Measurements from ENCODE around the gene FTL.
"Not testable (repeated sequence)": the region's sequence is repeated elsewhere in the genome, so short reads cannot be mapped to it uniquely, and the experiment has no call there.

FTL gene

DNA sequence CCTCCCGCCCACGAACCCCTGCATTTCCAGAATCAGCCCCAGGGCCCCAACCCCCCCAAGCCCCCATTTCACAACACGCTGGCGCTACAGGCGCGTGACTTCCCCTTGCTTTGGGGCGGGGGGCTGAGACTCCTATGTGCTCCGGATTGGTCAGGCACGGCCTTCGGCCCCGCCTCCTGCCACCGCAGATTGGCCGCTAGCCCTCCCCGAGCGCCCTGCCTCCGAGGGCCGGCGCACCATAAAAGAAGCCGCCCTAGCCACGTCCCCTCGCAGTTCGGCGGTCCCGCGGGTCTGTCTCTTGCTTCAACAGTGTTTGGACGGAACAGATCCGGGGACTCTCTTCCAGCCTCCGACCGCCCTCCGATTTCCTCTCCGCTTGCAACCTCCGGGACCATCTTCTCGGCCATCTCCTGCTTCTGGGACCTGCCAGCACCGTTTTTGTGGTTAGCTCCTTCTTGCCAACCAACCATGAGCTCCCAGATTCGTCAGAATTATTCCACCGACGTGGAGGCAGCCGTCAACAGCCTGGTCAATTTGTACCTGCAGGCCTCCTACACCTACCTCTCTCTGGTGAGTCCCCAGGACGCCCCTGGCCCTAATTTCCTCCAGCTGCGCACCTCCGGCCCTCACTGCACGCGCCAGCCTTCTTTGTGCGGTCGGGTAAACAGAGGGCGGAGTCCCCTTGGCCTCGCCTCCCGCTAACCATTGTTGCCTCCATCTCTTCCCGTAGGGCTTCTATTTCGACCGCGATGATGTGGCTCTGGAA, at the start of gene FTL:
Gene FTL, plus strand, starts transcription at position 270 of the 766 bp plus-strand sequence. Its CDS starts 199 bp downstream, at position 469.
- peak; percentile 92 for DNase-seq

DNA sequence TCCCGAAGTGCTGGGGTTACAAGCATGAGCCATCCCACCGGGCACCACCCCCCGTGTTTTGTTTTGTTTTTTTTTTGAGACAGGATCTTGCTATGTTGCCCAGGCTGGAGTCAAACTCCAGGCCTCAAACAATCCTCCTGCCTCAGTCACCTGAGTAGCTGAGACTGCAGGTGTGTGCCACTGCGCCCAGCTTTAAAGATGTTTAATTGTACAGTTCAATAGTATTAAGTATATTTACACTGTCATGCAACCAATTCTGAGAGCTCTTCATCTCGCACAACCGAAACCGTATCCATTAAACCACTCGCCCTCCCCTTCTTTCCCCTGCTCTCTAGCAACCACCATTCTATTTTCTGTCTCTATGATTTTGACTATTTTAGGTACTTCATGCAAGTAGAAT, 49.4 kb upstream of the FTL start:
- DNase-seq: no peak

DNA sequence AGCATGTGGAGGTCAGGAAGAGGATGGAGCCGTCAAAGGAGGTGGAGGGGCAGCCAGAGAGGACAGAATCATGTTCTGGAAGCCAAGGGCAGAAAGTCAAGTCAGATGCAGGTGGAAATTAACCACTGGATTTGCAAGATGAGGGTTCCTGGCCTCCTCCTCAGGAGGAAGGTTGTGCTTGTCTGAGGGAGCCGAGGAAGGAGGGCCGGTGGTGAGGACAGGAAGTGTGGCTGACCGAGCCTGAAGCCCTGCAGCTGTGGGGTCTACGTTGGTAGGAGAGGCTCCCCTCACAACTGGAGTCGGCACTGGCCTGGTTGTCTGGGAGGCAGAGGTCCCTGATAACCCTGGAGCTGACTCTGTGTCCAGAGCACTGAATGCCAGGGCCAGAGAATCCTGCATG, 47.0 kb upstream of the FTL start:
- no peak for DNase-seq

DNA sequence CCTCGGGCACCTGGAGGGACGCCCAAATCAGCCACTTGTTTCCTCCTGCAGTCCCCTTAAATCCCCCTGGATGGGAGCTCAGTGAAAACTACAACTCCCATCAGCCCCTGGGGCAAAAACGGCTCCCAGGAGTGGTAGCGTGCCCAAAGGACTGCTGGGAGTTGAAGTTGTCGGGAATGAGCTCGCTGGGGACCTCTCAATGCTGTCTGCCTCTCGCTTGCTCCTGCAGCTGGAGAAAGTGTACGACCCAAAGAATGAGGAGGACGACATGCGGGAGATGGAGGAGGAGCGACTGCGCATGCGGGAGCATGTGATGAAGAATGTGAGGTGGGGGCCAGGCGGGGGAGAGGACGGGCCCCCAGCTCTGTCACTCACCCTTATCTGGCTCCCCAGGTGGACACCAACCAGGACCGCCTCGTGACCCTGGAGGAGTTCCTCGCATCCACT, 46.3 kb upstream of the FTL start:
- no peak for DNase-seq

DNA sequence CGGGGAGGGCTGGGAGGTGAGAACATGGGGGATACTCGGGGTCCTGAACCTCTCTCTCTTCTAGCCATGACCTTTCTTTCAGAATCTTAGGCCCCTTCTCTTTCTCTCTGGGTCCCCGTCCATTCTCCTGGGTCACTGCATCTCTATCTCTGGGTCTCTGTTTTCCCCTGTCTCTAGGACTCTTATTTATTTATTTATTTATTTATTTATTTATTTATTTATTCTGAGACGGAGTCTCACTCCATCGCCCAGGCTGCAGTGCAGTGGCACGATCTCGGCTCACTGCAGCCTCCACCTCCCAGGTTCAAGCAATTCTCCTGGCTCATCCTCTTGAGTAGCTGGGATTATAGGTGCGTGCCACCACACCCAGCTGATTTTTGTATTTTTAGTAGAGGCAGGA, 45.8 kb upstream of the FTL start:
- DNase-seq: not testable (repeated sequence)

GRCh38 chr19:48920949-48921348, 44.2 kb upstream of the FTL start:
- DNase-seq: no peak

DNA sequence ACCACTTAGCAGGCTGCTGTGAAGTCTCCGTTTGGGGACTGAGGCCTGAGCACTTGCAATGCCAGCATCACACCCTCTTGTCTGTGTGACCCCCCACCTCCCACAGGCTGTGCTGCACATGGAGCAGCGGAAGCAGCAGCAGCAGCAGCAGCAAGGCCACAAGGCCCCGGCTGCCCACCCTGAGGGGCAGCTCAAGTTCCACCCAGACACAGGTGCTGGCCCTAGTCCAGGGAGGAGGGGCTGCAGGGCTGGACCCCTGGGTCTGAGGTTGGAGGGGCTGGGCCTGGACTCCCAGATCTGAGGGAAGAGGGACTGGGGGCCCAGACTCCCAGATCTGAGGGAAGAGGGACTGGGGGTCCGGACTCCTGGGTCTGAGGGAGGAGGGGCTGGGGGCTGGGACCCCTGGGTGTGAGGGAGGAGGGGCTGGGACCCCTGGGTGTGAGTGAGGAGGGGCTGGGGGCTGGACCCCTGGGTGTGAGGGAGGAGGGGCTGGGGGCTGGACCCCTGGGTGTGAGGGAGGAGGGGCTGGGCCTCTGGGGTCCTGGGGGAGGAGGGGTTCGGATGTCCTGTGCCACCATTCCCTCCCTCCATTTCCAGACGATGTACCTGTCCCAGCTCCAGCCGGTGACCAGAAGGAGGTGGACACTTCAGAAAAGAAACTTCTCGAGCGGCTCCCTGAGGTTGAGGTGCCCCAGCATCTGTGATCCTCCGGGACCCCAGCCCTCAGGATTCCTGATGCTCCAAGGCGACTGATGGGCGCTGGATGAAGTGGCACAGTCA, 43.2 kb upstream of the FTL start:
- no peak for DNase-seq

DNA sequence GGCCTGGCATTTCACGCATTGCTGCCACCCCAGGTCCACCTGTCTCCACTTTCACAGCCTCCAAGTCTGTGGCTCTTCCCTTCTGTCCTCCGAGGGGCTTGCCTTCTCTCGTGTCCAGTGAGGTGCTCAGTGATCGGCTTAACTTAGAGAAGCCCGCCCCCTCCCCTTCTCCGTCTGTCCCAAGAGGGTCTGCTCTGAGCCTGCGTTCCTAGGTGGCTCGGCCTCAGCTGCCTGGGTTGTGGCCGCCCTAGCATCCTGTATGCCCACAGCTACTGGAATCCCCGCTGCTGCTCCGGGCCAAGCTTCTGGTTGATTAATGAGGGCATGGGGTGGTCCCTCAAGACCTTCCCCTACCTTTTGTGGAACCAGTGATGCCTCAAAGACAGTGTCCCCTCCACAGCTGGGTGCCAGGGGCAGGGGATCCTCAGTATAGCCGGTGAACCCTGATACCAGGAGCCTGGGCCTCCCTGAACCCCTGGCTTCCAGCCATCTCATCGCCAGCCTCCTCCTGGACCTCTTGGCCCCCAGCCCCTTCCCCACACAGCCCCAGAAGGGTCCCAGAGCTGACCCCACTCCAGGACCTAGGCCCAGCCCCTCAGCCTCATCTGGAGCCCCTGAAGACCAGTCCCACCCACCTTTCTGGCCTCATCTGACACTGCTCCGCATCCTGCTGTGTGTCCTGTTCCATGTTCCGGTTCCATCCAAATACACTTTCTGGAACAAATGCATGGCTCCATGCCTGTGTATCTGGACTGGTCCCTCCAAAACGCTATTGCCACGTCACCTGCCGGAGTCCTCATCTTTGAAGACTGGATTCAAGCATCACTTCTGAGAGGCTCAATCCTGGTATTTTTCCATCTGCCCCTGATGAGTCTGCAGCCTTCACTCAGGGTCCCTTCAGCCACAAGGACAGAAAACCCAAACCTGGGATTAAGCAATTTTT, 42.3 kb upstream of the FTL start:
- no peak for DNase-seq

GRCh38 chr19:48925240-48925843, 39.8 kb upstream of the FTL start:
- no peak for DNase-seq

GRCh38 chr19:48925890-48926289, 39.2 kb upstream of the FTL start:
- DNase-seq: not testable (repeated sequence)

- DNase-seq: no peak
Observed at GRCh38 chr19:48926909-48927308, 38.2 kb upstream of the FTL start.

- not testable (repeated sequence) for DNase-seq
Observed at GRCh38 chr19:48927692-48928091, 37.4 kb upstream of the FTL start.

DNA sequence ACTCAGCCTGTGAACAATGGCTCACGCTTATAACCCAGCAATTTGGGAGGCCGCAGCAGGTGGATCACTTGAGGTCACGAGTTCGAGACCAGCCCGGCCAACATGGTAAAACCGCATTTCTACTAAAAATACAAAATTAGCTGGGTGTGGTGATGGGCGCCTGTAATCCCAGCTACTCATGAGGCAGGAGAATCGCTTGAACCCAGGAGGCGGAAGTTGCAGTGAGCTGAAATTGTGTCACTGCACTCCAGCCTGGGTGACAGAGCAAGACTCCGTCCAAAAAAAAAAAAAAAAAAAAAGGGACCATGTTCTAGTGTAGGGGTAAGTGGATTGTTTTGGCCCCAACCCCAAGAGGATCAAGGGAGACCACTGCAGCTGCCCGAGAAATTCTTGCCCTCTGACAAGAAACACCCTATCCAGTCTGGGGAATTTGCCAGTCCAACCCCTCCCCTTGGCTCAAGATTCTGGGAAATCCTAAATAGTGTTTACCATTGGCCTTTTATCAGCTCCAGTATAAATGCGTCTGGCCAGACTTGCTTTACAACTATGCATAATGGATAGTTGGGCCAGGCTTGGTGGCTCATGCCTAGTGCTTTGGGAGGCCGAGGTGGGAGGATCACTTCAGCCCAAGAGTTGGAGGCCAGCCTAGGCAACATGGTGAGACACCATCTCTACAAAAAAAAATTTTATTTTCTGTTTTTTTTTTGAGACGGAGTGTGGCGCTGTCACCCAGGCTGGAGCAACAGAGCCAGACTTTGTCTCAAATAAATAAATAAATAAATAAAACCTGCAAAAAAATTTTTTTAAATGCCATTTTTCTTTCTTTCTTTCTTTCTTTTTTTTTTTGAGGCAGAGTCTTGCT, 36.7 kb upstream of the FTL start:
- DNase-seq: no peak

GRCh38 chr19:48933382-48933932, 31.7 kb upstream of the FTL start, which contains the start of gene DHDH:
DHDH (plus strand) TSS chr19:48933699; CDS start chr19:48933722, 23 bp downstream.
- DNase-seq: peak; percentile 84

DNA sequence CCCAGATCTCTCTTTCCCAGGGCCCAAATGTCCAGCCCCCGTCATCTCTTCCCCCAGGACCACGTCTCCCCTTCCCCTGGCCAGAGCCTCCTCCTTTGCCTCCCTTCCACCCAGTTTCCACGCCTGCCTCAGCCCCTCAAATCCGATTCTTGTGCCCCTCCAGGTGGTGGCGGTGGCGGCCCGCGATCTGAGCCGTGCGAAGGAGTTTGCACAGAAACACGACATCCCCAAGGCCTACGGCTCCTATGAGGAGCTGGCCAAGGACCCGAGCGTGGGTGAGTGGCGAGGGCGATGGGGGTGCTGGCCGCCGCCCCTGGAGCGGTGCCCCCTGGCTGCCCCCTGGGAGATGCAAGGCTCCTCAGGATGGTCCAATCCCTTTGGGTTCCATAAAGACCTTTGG, 30.3 kb upstream of the FTL start:
- DNase-seq: no peak

DNA sequence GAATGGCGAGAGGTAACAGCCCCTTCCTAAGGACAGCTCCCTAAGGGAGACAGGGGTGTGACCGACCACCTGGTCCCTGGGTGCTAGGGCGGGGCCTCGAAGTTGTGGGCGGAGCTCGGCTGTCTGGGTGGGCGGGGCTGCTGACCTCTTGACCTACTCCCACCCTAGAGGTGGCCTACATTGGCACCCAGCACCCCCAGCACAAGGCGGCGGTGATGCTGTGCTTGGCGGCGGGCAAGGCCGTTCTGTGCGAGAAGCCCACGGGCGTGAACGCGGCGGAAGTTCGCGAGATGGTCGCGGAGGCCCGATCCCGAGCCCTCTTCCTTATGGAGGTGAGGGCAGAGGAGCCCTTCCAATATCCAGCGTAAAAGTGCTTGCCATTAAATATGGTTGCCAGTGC, 29.2 kb upstream of the FTL start:
- DNase-seq: no peak

DNA sequence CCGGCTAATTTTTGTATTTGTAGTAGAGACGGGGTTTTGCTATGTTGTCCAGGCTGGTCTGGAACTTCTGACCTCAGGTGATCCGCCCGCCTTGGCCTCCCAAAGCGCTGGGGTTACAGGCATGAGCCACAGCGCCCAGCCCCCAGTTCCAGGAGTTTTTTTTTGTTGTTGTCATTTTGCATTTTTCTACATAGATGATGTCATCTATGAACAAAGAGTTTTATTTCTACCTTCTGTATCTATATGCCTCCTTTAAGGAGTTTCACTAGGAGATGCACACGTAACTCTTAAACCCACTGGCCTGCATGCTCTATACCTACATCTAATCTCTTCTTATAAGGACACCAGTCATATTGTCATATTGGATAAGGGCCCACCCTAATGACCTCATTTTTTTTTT, 26.9 kb upstream of the FTL start:
- DNase-seq: no peak

GRCh38 chr19:48940902-48941301, 24.2 kb upstream of the FTL start:
- no peak for DNase-seq

DNA sequence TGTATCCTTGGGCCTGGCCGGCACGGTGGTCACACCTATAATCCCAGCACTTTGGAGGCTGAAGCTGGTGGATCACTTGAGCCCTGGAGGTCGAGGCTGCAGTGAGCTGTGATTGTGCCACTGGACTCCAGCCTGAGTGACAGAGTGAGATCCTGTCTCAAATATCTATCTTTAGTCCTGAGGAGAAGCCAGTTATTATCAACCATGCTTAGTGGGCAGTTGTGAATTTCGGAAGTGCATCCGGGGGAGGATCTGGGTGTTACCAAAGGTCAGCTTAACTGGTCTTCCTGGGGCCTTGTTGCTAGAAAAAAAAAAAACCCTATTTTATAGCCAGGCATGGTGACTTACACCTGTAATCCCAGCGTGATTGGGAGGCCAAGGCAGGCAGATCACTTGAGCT, 22.0 kb upstream of the FTL start:
- no peak for DNase-seq

DNA sequence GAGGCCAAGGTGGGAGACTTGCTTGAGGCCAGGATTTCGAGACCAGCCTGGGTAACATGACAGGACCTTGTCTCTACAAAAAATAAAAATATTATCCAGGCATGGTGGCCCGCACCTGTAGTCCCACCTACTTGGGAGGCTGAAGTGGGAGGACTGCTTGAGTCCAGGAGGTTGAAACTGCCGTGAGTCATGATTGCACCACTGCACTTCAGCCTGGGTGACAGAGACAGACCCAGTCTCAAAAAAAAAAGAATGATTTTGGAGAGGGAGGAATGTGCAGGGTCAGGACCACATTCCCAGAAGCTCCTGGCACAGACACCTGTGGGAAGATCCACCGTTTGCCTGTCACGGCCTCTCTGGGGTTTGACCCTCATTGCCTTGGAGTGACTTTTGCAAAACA, 19.7 kb upstream of the FTL start:
- no peak for DNase-seq

- DNase-seq: no peak
Observed at GRCh38 chr19:48945817-48946216, 19.3 kb upstream of the FTL start.

All from activated CD4-positive, CD25-positive, alpha-beta regulatory T cell treated with anti-CD3 and anti-CD28 coated beads, Interleukin-2, amount 50 U/mL, for 72 hours (primary cell).